ENCODE measurements around the gene TOP2B.

Gene TOP2B

DNA sequence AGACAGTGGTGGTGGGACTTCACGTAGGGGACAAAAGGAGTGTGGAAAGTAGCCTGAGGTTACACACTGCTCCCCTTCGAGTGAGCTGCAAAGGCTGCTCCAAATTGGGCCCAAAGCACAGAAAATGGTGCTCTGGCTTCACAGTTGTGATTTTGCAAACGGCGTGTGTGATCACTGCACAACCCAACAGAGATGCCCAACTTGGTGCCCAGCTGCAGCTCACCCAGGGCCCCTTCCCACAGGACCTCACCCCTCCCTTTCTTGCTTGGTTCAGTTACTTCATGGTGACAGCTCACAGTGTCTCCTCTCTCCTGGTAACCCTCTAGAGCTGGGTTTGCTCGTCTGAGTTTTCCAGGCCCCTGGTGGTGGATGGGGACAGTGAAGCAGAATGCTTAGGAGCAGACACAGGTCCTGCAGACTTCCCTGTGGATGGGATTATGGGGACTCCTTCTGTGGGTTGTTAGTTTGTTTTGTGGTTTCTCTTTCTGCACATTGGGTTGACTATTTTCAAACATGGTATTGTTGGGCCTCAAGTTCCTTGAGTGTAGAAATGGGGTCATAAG is 98.3 kb downstream of the TOP2B start:
- DNase-seq (ENCODE audit: low read depth), result no peak
- no peak overlapping the region for H3K4me3 ChIP-seq (ENCODE audit: low read depth, low read length)
- peak; percentile 28 for TF ChIP-seq CTCF (IDR thresholded peaks at IDR 0.05; ENCODE audit: low read depth, low read length, missing control alignments)
- in situ Hi-C loops (cut with HindIII; ENCODE audit: low sequenced_read_pairs), result no loop called here

DNA sequence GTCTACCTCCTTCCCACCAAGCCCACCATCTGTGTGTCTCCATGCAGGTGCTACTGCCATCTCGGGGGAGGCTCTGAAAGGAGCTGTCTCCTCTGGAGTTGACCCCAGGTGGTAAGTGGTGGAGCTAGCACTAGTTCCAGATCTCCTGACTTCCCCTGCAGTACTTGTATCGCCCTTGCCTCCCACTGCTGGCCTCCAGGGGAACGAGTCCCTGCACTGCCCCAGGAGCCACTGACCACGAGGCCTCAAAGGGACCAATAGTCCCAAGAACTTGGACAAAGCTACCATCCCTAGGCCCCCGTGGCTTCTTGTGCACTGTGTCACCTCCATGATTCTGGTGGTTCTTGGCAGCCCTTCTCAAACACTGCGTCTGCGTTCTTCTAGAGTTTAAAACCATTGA is 98.9 kb downstream of the TOP2B start:
- no peak overlapping the region for H3K4me3 ChIP-seq (ENCODE audit: low read depth, low read length)
- in situ Hi-C loops (cut with HindIII; ENCODE audit: low sequenced_read_pairs), result no loop called here
- no peak for TF ChIP-seq CTCF (IDR thresholded peaks at IDR 0.05; ENCODE audit: low read depth, low read length, missing control alignments)
- DNase-seq (ENCODE audit: low read depth), result no peak

DNA sequence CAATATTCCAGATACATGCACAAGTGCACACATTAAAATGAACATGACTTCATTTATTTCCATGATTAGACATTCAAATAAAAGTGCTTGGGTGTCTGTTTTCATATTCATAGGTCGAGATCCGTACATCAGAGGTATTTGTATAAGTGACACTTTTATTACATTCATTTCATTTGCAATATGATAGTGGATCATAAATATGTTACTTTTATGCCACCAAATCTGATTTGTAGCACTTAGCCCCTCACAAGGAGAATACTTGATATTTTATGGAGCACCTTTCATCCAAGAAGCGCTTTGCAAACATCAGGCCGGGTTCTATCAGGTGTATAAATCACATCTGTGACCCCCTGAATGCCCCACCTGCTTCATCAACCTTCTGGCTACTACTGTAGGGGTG is 100.6 kb downstream of the TOP2B start:
- no peak for TF ChIP-seq CTCF (IDR thresholded peaks at IDR 0.05; ENCODE audit: low read depth, low read length, missing control alignments)
- no peak for DNase-seq (ENCODE audit: low read depth)
- in situ Hi-C loops (cut with HindIII; ENCODE audit: low sequenced_read_pairs), result no loop called here
- H3K4me3 ChIP-seq (ENCODE audit: low read depth, low read length), result no peak overlapping the region

- in situ Hi-C loops (cut with HindIII; ENCODE audit: low sequenced_read_pairs), result no loop called here
- DNase-seq (ENCODE audit: low read depth), result no peak
- H3K4me3 ChIP-seq (ENCODE audit: low read depth, low read length), result no peak overlapping the region
- no peak for TF ChIP-seq CTCF (IDR thresholded peaks at IDR 0.05; ENCODE audit: low read depth, low read length, missing control alignments)
These were observed 101.1 kb downstream of the TOP2B start for GRCh38 chr3:25563601-25564000.

GRCh38 chr3:25558796-25559195 is 105.9 kb downstream of the TOP2B start:
- H3K4me3 ChIP-seq (ENCODE audit: low read depth, low read length), result no peak overlapping the region
- DNase-seq (ENCODE audit: low read depth), result no peak
- TF ChIP-seq CTCF (IDR thresholded peaks at IDR 0.05; ENCODE audit: low read depth, low read length, missing control alignments), result no peak
- in situ Hi-C loops (cut with HindIII; ENCODE audit: low sequenced_read_pairs), result no loop called here

DNA sequence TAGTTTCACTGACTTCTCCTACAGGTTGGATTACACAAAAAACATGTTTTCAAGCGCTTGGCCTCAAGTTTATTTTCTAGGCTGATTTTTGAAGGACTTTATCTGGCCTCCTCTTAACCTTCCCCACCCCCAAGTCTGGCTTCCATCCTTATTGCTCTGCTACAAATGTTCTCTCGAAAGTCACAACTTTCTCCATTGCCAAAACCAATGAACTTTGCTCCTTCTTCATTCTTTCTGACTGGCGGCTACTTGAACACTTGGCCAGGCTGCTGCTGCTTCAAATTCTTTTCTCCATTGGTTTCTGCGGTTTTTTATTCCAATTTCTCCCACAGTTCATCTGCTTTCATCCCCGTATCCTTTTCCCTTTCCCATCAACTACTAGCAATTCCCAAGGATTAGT is 106.6 kb downstream of the TOP2B start:
- DNase-seq (ENCODE audit: low read depth), result peak; percentile 65
- in situ Hi-C loops (cut with HindIII; ENCODE audit: low sequenced_read_pairs), result no loop called here
- H3K4me3 ChIP-seq (ENCODE audit: low read depth, low read length), result no peak overlapping the region
- TF ChIP-seq CTCF (IDR thresholded peaks at IDR 0.05; ENCODE audit: low read depth, low read length, missing control alignments), result no peak

- in situ Hi-C loops (cut with HindIII; ENCODE audit: low sequenced_read_pairs), result no loop called here
- H3K4me3 ChIP-seq (ENCODE audit: low read depth, low read length), result no peak overlapping the region
- DNase-seq (ENCODE audit: low read depth), result peak; percentile 41
- no peak for TF ChIP-seq CTCF (IDR thresholded peaks at IDR 0.05; ENCODE audit: low read depth, low read length, missing control alignments)
These were observed 107.0 kb downstream of the TOP2B start for GRCh38 chr3:25557694-25558093.
